ENCODE results near the gene GCNT4.

GCNT4 gene

GRCh38 chr5:75016896-75017295, 35.5 kb downstream of the GCNT4 start:
- DNase-seq (ENCODE audit: low read depth, low spot score): no peak

GRCh38 chr5:75012748-75013147, 39.6 kb downstream of the GCNT4 start:
- DNase-seq (ENCODE audit: low read depth, low spot score): no peak

DNA sequence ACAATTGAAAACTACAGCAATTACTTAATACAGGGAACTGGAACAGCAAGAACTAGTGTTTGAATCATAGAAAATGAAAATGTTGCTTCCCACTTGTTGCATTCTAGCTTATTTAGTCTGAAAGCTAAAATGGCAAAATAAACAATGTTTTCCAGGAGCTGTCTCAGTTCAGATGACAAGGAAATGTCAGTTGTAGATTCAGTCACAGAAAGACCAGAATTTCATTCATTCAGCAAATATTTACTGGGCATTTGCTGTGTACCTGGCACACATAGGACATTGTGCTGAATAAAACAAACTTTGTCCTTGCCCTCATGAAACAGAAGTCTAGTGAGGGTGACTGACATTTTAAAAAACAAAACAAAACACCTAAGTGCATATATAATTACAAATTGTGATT, 41.5 kb downstream of the GCNT4 start:
- no peak for DNase-seq (ENCODE audit: low read depth, low spot score)

DNA sequence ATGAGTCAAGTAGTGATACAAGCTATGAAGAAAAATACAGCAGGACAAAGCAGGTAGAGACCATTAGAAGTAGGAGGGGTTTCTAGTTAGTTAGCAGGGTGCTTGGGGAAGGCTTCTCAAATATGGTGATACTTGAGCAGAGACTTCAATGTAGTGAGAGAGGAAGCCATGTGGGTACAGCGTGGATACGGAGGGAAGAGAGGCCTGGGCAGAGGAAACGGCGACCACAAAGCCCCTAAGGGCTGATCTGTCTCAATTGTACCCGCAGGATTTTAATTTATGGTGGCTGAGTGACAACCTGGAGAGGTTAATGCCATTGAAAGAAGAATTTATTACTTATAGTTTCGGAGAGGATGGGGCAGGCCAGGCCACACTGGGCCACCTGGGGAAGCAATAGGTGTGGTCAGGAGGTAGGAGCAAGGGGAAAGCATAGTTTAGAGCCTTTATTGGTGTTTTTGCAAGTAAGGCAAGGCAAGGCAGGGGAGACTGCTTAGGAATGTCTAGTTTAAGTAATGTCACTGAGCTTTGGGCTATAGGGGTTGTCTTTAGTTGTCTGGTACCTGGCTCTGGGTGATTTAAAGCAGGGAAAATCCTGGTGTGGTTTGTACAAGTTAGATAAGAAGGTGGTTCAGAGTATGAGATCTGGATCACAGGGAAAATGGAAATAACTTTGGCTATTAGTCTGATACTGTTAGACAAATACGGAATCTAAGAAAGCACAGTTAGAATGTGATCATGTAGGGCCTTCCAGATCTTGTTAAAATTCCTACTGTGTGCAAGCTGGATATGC, 42.6 kb downstream of the GCNT4 start:
- no peak for DNase-seq (ENCODE audit: low read depth, low spot score)

DNA sequence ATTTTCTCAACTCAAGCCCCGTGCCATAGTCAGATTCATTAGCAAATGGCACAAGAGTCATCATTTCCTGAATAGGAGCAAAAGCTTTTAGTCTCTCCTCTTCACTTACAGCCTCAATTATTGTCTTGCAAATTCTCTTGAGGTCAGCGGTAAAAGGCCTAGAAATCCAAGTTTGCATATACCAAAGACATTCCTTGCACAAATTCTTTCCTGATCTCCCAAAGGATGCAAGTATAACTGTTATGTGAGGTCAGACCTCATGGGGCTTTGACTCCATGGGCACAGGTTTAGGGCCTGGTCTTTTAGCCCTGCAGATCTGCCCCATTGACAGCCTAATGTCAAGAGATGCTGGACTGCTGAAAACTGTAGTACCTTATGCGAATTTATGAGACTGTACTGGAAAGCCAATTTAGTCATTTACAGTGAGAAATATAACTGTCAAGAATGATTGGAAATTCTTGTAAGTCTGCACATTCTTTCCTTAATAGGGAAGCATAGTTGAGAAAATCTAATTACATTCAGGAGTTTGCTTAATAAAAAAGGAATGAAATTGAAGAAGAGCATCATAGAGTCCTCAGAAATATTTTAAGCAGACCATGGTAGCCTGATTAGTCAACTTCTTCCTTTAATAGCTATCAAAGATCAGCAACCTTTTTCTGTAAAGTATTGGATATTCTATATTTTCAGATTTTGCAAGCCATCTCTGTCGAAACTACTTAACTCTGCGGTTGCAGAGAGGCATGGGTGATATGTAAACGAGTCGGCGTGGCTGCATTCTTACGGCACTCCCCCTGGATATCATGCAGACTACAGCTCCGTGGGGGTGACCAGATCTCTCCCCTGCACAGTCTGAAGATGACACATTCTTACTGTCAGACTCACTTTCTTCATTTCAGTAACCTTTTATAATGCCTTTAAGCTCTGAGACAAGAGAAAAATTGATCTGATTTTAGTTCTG, 45.2 kb downstream of the GCNT4 start:
- DNase-seq (ENCODE audit: low read depth, low spot score): no peak

GRCh38 chr5:75005561-75005960, 46.8 kb downstream of the GCNT4 start:
- no peak for DNase-seq (ENCODE audit: low read depth, low spot score)
